NCI-H2196 treated with DMSO at 0.1 percent for 48 hours (cell line): Measurements from ENCODE around the gene P2RY1.
"Not testable (repeated sequence)": the region's sequence is repeated elsewhere in the genome, so short reads cannot be mapped to it uniquely, and the experiment has no call there.

Source experiments
- DNase-seq: peaks from one replicate; lab custom pipeline; 2025; ENCODE audit not compliant: unreplicated experiment; lab: John Stamatoyannopoulos, UW

Gene P2RY1

GRCh38 chr3:152835601-152836102 is 721 bp downstream of the P2RY1 start:
- DNase-seq, result no peak

GRCh38 chr3:152836269-152836668 is 1.3 kb downstream of the P2RY1 start:
- DNase-seq, result no peak

GRCh38 chr3:152839511-152839910 is 4.6 kb downstream of the P2RY1 start:
- DNase-seq, result no peak

- DNase-seq, result no peak
Measured at GRCh38 chr3:152841131-152841530, 6.2 kb downstream of the P2RY1 start.

GRCh38 chr3:152842413-152842812 is 7.5 kb downstream of the P2RY1 start:
- DNase-seq, result no peak

GRCh38 chr3:152843955-152844354 is 9.0 kb downstream of the P2RY1 start:
- DNase-seq, result no peak

GRCh38 chr3:152846572-152847202 is 11.8 kb downstream of the P2RY1 start:
- not testable (repeated sequence) for DNase-seq

- DNase-seq, result not testable (repeated sequence)
Measured at GRCh38 chr3:152847599-152847998, 12.7 kb downstream of the P2RY1 start.

- DNase-seq, result no peak
Measured at GRCh38 chr3:152849996-152850578, 15.2 kb downstream of the P2RY1 start.

- no peak for DNase-seq
Measured at GRCh38 chr3:152853196-152853595, 18.3 kb downstream of the P2RY1 start.

GRCh38 chr3:152857082-152857481 is 22.2 kb downstream of the P2RY1 start:
- no peak for DNase-seq

- no peak for DNase-seq
Measured at GRCh38 chr3:152858170-152858800, 23.4 kb downstream of the P2RY1 start.

- no peak for DNase-seq
Measured at GRCh38 chr3:152860736-152861135, 25.8 kb downstream of the P2RY1 start.

GRCh38 chr3:152865668-152866245 is 30.8 kb downstream of the P2RY1 start:
- no peak for DNase-seq

- no peak for DNase-seq
Measured at GRCh38 chr3:152870027-152870426, 35.1 kb downstream of the P2RY1 start.

- not testable (repeated sequence) for DNase-seq
Measured at GRCh38 chr3:152873314-152873713, 38.4 kb downstream of the P2RY1 start.

- no peak for DNase-seq
Measured at GRCh38 chr3:152874896-152875749, 40.2 kb downstream of the P2RY1 start.

- no peak for DNase-seq
Measured at GRCh38 chr3:152879130-152879789, 44.3 kb downstream of the P2RY1 start.

- DNase-seq, result no peak
Measured at GRCh38 chr3:152879790-152880174, 44.9 kb downstream of the P2RY1 start.

- DNase-seq, result no peak
Measured at GRCh38 chr3:152885076-152885475, 50.1 kb downstream of the P2RY1 start.
